ENCODE measurements around the gene RASL10B.

RASL10B gene

GRCh38 chr17:35723735-35724134, 7.7 kb upstream of the RASL10B start:
- DNase-seq, result no peak

- no peak for DNase-seq
Observed at GRCh38 chr17:35725058-35725457, 6.4 kb upstream of the RASL10B start.

DNA sequence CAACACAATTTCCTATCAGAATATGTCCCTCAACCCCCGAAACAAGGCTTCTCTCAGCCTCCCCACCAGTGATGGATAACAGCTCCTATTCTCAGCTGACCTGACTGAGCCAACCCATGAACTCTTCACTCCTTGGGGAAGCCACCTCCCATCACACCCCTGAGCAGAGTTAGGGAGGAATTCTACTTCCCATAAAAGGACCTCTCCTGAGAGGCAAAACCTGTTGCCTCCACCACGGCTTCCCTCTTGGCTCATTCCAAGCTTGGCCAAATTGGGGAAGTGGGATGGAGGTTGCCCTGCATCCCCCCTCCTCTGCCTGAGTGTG, 5.7 kb upstream of the RASL10B start:
- no peak for DNase-seq

DNA sequence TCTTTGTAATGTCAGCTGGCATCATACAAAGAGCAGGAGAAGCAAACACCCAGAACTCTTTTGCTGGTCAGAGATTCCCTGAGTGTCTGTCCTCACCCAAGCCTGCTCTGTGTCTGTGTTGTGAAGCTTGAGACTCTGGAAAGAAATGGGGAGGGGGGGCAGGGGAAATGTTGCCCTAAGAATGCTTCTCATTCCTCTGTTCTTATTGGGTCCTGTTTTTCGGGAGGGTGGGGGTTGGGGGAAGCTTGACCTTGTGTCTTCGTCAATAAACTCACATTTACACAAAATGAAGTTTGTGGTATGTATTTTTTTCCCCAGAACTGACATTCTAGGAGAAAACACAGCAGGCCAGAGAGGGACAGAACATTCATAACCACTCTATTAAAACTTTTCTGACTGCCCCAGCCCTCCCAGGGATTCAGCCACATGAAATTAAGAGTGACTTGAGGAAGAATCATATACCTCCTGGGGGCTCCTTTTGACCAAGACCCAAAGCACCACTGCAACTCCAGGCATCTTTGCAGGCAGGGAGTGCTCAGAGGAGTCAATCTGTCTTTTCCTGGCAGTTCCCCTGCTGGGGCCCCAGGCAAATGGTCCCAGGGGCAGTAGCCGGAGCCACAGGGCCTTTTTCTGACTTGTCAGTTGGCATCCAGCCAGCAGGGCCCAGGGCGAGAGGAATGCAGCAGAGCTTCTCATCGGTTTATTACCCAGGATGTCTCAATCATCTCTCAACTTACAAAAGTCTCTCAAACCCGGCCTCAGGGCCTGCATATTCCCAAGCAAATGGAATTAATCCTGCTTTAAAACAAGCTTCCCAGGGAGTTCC, 5.1 kb upstream of the RASL10B start:
- DNase-seq, result no peak

- no peak for DNase-seq
Observed at GRCh38 chr17:35726953-35727460, 4.4 kb upstream of the RASL10B start.

- no peak for DNase-seq
Observed at GRCh38 chr17:35727635-35728034, 3.8 kb upstream of the RASL10B start.

- DNase-seq, result no peak
Observed at GRCh38 chr17:35728551-35728950, 2.9 kb upstream of the RASL10B start.

GRCh38 chr17:35729405-35729833, 2.0 kb upstream of the RASL10B start:
- no peak for DNase-seq

DNA sequence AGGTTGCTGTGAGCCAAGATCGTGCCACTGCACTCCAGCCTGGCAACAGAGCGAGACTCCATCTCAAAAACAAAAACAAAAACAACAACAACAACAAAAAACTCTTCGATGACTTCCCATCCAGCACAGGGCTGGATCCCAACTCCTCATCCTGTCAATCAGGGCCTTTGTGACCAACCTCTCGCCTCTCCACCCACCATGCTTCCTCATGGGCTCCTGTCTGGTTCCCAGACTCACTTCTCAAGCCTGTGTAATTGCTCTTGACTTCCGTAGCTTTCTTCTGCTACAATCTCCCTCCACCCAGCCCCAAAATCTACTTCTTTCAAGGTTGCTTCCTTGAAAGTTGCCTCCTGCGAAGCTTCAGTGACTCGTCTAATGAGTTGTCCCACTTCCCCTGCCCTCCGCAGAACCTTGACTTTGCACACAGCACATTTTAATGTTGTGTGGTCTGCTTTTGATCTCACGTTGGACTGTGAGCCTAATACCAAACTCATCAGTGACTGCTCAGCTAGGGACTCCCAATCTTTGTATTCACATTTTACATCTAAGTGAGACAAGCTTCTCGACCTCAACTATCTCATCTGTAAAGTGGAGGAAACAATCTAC, 936 bp upstream of the RASL10B start:
- no peak for DNase-seq

GRCh38 chr17:35731917-35732805, 722 bp downstream of the RASL10B start:
- DNase-seq, result no peak

DNA sequence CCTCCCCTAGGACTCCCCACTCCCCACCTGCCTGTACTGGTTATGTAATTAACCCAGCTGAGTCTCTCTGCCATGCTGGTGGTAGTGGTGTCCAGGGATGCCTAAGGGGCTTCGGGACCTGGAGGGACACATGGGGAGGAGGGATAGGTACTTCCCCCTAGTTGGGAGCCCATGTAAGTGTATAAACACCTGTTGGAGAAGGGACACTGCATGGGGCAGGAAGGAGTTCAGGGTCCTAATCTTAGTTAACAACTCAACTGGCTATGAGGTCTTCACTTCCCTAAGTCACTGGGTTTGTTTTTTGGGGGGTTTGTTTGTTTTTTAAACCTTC, 1.3 kb downstream of the RASL10B start:
- no peak for DNase-seq

DNA sequence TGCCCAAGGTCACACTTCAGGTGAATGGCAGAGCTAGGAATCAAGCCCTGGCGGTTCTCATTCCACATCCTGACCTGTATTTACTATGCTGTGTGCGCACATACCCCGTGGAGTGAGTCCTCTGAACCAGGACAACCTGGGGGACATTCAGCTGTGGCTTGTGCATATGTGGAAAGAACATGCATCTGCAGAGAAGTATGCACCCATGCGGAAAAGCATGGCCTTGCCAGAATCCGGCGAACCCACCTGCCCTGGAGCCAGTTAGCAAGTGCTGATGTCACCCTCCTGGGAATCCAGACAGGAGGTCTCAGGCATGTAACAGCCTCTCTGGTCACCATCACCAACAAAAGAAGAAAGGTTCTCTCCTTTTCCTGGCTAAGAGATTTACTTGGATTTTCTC, 1.9 kb downstream of the RASL10B start:
- DNase-seq, result no peak

DNA sequence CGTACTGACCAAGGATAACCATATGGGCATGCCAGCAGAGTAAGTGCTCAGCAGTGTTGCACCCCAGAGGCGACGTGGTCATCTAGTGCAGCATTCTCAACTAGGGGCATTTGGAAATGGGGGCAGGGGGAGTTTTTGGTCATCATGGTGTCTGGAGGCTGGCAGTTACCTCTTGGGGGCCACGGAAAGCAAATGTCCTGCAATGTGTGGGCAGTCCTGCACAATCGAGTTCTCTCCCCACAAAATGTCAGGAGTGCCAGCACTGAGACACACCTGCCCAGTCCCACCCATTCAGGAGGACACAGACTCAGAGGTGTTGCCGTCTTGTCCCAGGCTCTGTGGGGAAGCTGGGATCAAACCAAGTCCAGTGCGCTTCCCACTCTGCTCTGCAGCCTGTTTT, 3.0 kb downstream of the RASL10B start:
- DNase-seq, result no peak

DNA sequence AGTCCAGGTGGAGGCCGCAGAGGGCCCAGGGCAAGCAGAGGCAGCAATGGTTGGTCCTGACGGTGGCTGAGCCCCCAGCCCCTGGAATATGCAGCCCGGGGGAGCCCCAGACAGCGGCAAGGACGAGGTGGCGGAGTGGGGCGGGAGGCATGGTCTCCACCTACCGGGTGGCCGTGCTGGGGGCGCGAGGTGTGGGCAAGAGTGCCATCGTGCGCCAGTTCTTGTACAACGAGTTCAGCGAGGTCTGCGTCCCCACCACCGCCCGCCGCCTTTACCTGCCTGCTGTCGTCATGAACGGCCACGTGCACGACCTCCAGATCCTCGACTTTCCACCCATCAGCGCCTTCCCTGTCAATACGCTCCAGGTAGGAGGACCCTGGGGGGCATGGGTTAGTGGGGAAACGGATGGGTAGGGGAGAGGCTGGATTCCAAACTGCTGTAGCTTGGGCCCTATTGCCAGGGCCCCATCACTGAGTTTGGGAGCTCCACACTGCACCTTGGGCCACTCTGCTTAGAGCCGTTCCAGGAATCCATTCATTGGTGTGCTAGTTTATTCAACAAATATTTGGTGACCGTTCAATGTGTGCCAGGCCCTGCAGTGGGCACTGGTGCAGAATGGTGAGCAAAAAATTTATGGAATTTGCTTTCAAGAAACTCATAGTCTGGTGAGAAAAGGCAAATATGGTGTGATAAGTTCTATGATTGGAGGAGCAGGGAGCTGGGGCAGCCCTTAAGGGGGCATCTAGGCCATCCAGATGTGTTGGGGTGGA, 3.8 kb downstream of the RASL10B start:
- DNase-seq, result no peak

- DNase-seq, result no peak
Observed at GRCh38 chr17:35736236-35736635, 4.8 kb downstream of the RASL10B start.

GRCh38 chr17:35738519-35739133, 7.2 kb downstream of the RASL10B start:
- DNase-seq, result no peak

GRCh38 chr17:35740216-35740615, 8.8 kb downstream of the RASL10B start:
- no peak for DNase-seq

GRCh38 chr17:35740997-35741931, 9.8 kb downstream of the RASL10B start:
- no peak for DNase-seq

DNA sequence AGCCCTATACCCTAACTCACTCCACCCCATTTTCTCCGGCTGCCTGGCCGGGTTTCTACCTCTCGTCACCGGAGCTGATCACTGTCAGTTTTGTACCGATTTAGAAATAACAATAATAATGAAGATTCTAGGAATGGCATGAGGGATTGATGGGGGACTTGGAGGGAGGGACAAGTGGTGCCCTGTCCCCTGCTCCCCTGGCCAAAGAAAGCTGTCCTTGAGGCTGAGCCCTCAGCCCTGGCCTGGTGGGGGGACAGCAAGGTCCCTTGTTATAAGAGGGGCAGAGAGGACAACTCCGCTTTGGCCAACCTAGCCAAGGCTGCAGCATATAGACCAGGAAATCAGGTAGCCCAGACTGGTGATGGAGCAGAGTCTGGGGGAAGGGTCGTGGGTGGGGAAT, 11.1 kb downstream of the RASL10B start:
- DNase-seq, result no peak

- DNase-seq, result no peak
Observed at GRCh38 chr17:35742896-35743477, 11.5 kb downstream of the RASL10B start.
